HL-60 (cell line): ENCODE data around the gene ALPK3.
A peak's percentile ranks its signal among the peaks of the same experiment; 100 is the strongest.

Experiments used
- DNase-seq, 2 experiments: peaks; one replicate each; pipeline ENCODE4 v3.0.0-alpha.2; 2010 to 2020; ENCODE audit warnings: low read depth in 1 of 2, low spot score in 1 of 2
- H3K27ac ChIP-seq: fragments of 250-450 bp; sonication (Bioruptor Pico); replicated peaks from 2 replicates; pipeline ENCODE4 v1.5.1; 2020; ENCODE audit warnings: mild to moderate bottlenecking, moderate library complexity
- H3K27me3 ChIP-seq: fragments of 250-450 bp; sonication (Bioruptor Pico); 2 replicates; pipeline ENCODE4 v1.5.1; 2021; ENCODE audit warnings: mild to moderate bottlenecking, moderate library complexity; ENCODE audit not compliant: insufficient read depth, poor library complexity, severe bottlenecking
- H3K4me3 ChIP-seq: replicated peaks from 2 replicates; pipeline ENCODE4 v1.5.1; 2011; ENCODE audit warnings: mild to moderate bottlenecking, control low read depth, low read length; ENCODE audit not compliant: insufficient read depth
- GABPA ChIP-seq: IDR thresholded peaks from 2 replicates; pipeline ENCODE4 v1.6.1; 2012; ENCODE audit warnings: low read depth
- POLR2AphosphoS5 ChIP-seq: IDR thresholded peaks from 2 replicates; pipeline ENCODE4 v1.6.1; 2012; ENCODE audit warnings: low read depth
- SPI1 ChIP-seq: IDR thresholded peaks from 2 replicates; pipeline ENCODE4 v1.6.1; 2012; ENCODE audit warnings: low read depth, mild to moderate bottlenecking, borderline replicate concordance
- TF ChIP-seq, protein P1 (sequence below): IDR thresholded peaks from one replicate; pipeline ENCODE4 v1.5.1; 2011; ENCODE audit warnings: low read length, control low read depth, inconsistent platforms; ENCODE audit not compliant: insufficient read depth
- TF ChIP-seq, protein P2 (sequence below): IDR thresholded peaks from 2 replicates; pipeline ENCODE4 v1.6.1; 2012; ENCODE audit warnings: low read depth; ENCODE audit not compliant: insufficient replicate concordance

Gene ALPK3

DNA sequence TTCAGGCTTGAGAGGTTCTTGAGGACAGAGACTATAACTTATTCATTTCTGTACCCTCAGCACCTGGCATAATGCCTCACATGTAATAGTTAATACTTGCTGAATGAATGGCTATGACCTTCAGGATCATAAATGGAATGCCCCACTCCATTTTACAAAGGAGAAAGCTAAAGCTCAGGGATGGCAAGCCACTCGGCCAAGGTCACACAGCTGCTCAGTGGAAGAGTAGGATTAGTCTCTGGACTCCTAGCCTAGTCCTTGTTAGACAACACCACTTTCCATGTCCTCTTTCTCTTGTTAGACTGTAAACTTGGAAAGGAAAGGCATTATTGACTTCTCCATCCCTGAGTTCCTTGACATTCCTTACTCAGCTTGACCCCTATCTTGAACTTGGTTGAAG, 3.2 kb upstream of the ALPK3 start:
- no peak overlapping the region for H3K27ac ChIP-seq
- no peaks in the 10 kb centered on the region for H3K27me3 ChIP-seq
- TF ChIP-seq GABPA, result no peak
- TF ChIP-seq, protein P1, sequence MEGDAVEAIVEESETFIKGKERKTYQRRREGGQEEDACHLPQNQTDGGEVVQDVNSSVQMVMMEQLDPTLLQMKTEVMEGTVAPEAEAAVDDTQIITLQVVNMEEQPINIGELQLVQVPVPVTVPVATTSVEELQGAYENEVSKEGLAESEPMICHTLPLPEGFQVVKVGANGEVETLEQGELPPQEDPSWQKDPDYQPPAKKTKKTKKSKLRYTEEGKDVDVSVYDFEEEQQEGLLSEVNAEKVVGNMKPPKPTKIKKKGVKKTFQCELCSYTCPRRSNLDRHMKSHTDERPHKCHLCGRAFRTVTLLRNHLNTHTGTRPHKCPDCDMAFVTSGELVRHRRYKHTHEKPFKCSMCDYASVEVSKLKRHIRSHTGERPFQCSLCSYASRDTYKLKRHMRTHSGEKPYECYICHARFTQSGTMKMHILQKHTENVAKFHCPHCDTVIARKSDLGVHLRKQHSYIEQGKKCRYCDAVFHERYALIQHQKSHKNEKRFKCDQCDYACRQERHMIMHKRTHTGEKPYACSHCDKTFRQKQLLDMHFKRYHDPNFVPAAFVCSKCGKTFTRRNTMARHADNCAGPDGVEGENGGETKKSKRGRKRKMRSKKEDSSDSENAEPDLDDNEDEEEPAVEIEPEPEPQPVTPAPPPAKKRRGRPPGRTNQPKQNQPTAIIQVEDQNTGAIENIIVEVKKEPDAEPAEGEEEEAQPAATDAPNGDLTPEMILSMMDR, result no peak
- TF ChIP-seq, protein P2, sequence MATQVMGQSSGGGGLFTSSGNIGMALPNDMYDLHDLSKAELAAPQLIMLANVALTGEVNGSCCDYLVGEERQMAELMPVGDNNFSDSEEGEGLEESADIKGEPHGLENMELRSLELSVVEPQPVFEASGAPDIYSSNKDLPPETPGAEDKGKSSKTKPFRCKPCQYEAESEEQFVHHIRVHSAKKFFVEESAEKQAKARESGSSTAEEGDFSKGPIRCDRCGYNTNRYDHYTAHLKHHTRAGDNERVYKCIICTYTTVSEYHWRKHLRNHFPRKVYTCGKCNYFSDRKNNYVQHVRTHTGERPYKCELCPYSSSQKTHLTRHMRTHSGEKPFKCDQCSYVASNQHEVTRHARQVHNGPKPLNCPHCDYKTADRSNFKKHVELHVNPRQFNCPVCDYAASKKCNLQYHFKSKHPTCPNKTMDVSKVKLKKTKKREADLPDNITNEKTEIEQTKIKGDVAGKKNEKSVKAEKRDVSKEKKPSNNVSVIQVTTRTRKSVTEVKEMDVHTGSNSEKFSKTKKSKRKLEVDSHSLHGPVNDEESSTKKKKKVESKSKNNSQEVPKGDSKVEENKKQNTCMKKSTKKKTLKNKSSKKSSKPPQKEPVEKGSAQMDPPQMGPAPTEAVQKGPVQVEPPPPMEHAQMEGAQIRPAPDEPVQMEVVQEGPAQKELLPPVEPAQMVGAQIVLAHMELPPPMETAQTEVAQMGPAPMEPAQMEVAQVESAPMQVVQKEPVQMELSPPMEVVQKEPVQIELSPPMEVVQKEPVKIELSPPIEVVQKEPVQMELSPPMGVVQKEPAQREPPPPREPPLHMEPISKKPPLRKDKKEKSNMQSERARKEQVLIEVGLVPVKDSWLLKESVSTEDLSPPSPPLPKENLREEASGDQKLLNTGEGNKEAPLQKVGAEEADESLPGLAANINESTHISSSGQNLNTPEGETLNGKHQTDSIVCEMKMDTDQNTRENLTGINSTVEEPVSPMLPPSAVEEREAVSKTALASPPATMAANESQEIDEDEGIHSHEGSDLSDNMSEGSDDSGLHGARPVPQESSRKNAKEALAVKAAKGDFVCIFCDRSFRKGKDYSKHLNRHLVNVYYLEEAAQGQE, result no peak
- no peak for TF ChIP-seq SPI1
- TF ChIP-seq POLR2AphosphoS5, result no peak
- H3K4me3 ChIP-seq, result no peak overlapping the region
- DNase-seq, result no peak

DNA sequence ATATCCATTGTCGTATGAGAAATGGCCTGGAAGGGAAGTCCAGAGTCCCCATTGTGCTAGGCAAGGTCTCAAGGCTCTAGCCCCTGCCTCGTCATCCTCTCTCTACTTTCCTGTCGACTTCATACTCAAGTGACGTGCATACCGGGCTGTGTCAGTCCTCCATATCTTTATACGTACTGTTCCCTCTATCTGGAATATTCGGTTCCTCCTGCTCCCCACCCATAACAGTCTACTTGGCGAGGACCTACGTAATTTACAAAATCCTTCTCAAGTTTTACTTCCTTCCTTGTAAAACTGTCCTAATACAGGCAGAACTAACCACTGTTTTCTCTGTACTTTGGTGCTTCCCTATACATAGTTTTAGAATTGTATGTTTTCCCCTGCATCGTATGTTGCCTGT, 2.2 kb upstream of the ALPK3 start:
- TF ChIP-seq SPI1, result 0 out of 2 replicates have a peak, but pooled peaks have one; percentile 30
- TF ChIP-seq, protein P1, result no peak
- Histone ChIP-seq H3K4me3 (no peak overlapping the region), H3K27ac (peak overlapping the region; percentile 45), H3K27me3 (no peaks in the 10 kb centered on the region)
- no peak for DNase-seq

DNA sequence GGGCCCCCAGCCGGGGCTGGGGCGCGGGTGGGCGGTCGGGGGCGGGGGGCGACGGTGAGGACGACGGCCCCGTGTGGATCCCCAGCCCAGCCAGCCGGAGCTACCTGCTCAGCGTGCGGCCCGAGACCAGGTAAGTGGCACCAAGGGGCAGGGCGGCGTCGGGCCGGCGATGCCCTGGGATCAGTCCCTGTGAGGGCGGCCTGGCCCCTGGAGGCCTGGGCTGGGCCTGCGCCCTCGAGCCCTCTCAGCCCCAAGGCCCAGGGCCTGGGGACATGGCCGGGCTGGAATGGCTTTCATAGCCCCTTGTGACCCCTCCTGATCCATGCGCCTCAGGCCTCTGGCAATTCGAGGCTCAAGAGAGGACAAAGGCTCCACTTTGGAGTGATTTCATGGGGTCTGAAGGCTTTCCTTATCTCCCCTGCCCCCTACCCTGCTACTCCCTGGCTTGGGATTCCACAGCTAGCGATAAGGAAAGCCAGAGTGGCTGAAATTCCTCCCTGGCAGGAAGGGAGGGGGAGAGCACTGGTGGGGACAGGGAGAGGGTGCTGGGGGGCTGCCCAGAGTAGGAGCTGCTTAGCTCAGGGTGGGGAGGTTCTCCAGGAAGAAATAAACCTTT, 418 bp downstream of the ALPK3 start:
- no peak overlapping the region for H3K4me3 ChIP-seq
- DNase-seq, result no peak

More for the DNA sequence above, 418 bp downstream of the ALPK3 start:
- H3K27me3 ChIP-seq, result no peaks in the 10 kb centered on the region
- H3K27ac ChIP-seq, result no peak overlapping the region
- TF ChIP-seq SPI1, result no peak
- TF ChIP-seq, protein P1, result no peak
- TF ChIP-seq, protein P2, result no peak
- TF ChIP-seq GABPA, result no peak
- no peak for TF ChIP-seq POLR2AphosphoS5
